Liver (tissue), 9 donors: ENCODE data around the gene PTGER2. TPM values are rescaled to one million over a fixed set of nuclear protein-coding genes. Genes with fewer than 3 reads are reported as not detected.

ENCODE experiments used
- DNase-seq: peaks from one replicate; pipeline ENCODE4 v3.0.0-alpha.2; 2017; ENCODE audit warnings: low spot score
- H3K27ac ChIP-seq, 2 donors: one replicate each; pipeline ENCODE4 v1.7.0; 2013; ENCODE audit warnings: inconsistent platforms in 2 of 2, low read length in 2 of 2, control low read depth in 1 of 2, low read depth in 1 of 2, mild to moderate bottlenecking in 1 of 2
- H3K27me3 ChIP-seq, 4 donors: one replicate each; pipeline versions ENCODE4 v1.6.1 to v1.7.0; 2013; ENCODE audit warnings: low read length in 3 of 4, inconsistent platforms in 1 of 4, mild to moderate bottlenecking in 1 of 4, moderate library complexity in 1 of 4; ENCODE audit not compliant: control insufficient read depth in 4 of 4, insufficient read depth in 4 of 4
- H3K36me3 ChIP-seq, 4 donors: one replicate each; pipeline versions ENCODE4 v1.6.1 to v1.7.0; 2013; ENCODE audit warnings: low read length in 3 of 4, mild to moderate bottlenecking in 3 of 4, low read depth in 1 of 4, moderate library complexity in 1 of 4; ENCODE audit not compliant: control insufficient read depth in 4 of 4, insufficient read depth in 3 of 4
- H3K4me1 ChIP-seq, 4 donors: one replicate each; pipeline versions ENCODE4 v1.6.1 to v1.7.0; 2013; ENCODE audit warnings: low read length in 3 of 4, mild to moderate bottlenecking in 3 of 4, moderate library complexity in 1 of 4; ENCODE audit not compliant: control insufficient read depth in 4 of 4, insufficient read depth in 4 of 4
- H3K4me3 ChIP-seq, 3 donors: one replicate each; pipeline versions ENCODE4 v1.6.1 to v1.7.0; 2013; ENCODE audit warnings: low read length in 3 of 3, control low read depth in 1 of 3, low read depth in 1 of 3, mild to moderate bottlenecking in 1 of 3
- H3K9ac ChIP-seq, 2 donors: one replicate each; pipeline ENCODE4 v1.7.0; 2013; ENCODE audit warnings: low read length in 2 of 2, mild to moderate bottlenecking in 2 of 2, moderate library complexity in 2 of 2, control low read depth in 1 of 2, low read depth in 1 of 2
- H3K9me3 ChIP-seq, 4 donors: one replicate each; pipeline versions ENCODE4 v1.6.1 to v1.7.0; 2013; ENCODE audit warnings: low read length in 3 of 4; ENCODE audit not compliant: control insufficient read depth in 4 of 4
- ATF3 ChIP-seq: IDR thresholded peaks from 2 replicates; pipeline ENCODE4 v1.6.1; 2016; ENCODE audit warnings: antibody characterized with exemption
- CTCF ChIP-seq: fragments of 150-350 bp; IDR thresholded peaks from 2 replicates; pipeline ENCODE4 v1.5.1; 2017; ENCODE audit warnings: improper control_type of control experiment, low read depth, low read length; ENCODE audit not compliant: missing input control
- EGR1 ChIP-seq, 2 donors: IDR thresholded peaks; 2 replicates each; pipeline ENCODE4 v1.6.1; 2016 to 2018; ENCODE audit warnings: antibody characterized with exemption in 2 of 2, low read depth in 2 of 2
- FOXA1 ChIP-seq: IDR thresholded peaks from 2 replicates; pipeline ENCODE4 v1.6.1; 2016; ENCODE audit warnings: antibody characterized with exemption
- FOXA2 ChIP-seq: IDR thresholded peaks from 2 replicates; pipeline ENCODE4 v1.6.1; 2016; ENCODE audit warnings: antibody characterized with exemption
- GABPA ChIP-seq, 2 donors: IDR thresholded peaks in 1 of 2; conservative IDR thresholded peaks in 1 of 2; 2 replicates each; pipeline ENCODE4 v1.6.1; 2016; ENCODE audit warnings: antibody characterized with exemption in 2 of 2, mild to moderate bottlenecking in 1 of 2, moderate library complexity in 1 of 2
- HNF4A ChIP-seq, 2 donors: conservative IDR thresholded peaks; 2 replicates each; pipeline ENCODE4 v1.6.1; 2016; ENCODE audit warnings: antibody characterized with exemption in 2 of 2, mild to moderate bottlenecking in 2 of 2
- HNF4G ChIP-seq: IDR thresholded peaks from 2 replicates; pipeline ENCODE4 v1.6.1; 2016; ENCODE audit warnings: antibody characterized with exemption
- JUND ChIP-seq, 2 donors: IDR thresholded peaks; 2 replicates each; pipeline ENCODE4 v1.6.1; 2016; ENCODE audit warnings: antibody characterized with exemption in 2 of 2
- MAX ChIP-seq: IDR thresholded peaks from 2 replicates; pipeline ENCODE4 v1.6.1; 2016; ENCODE audit warnings: antibody characterized with exemption
- NR2F2 ChIP-seq: IDR thresholded peaks from 2 replicates; pipeline ENCODE4 v1.6.1; 2016; ENCODE audit warnings: antibody characterized with exemption
- REST ChIP-seq: IDR thresholded peaks from 2 replicates; pipeline ENCODE4 v1.6.1; 2016; ENCODE audit warnings: antibody characterized with exemption, mild to moderate bottlenecking
- SP1 ChIP-seq: IDR thresholded peaks from 2 replicates; pipeline ENCODE4 v1.6.1; 2018; ENCODE audit warnings: antibody characterized with exemption, mild to moderate bottlenecking
- TAF1 ChIP-seq: conservative IDR thresholded peaks from 2 replicates; pipeline ENCODE4 v1.6.1; 2016; ENCODE audit warnings: antibody characterized with exemption, mild to moderate bottlenecking
- YY1 ChIP-seq: IDR thresholded peaks from 2 replicates; pipeline ENCODE4 v1.6.1; 2016; ENCODE audit warnings: antibody characterized with exemption, mild to moderate bottlenecking
- ZBTB33 ChIP-seq: IDR thresholded peaks from 2 replicates; pipeline ENCODE4 v1.6.1; 2016; ENCODE audit warnings: antibody characterized with exemption
- WGBS: extraction: QIAGEN DNeasy Blood & Tissue Kit; methylation state at CpG from one replicate; pipeline ENCODE4 v1.1.7; 2013; 5-methylcytosine and 5-hydroxymethylcytosine counted together
- polyA plus RNA-seq, 2 donors: library from polyadenylated mRNA; stranded (reverse) in 1 of 2; unstranded in 1 of 2; fragments of 200-250 nt in 1 of 2; fragments of >200 nt in 1 of 2; fragmentation: Nextera tagmentation in 1 of 2; extraction: Ambion mirVana in 1 of 2; gene quantifications; one replicate each; pipeline versions ENCODE4 v1.2.1 to v1.2.3, GENCODE V29; 2013 to 2015
- total RNA-seq, 2 donors: library from RNA; depleted of rRNA; stranded (reverse); fragments of >200 nt; gene quantifications; one replicate each; pipeline ENCODE4 v1.2.3, GENCODE V29; 2014
- donor health status: healthy.
- donor health status: healthy.
- donor health status: healthy.
- donor health status: healthy.
- donor health status: healthy.

PTGER2 gene
- total and polyA plus RNA-seq, 4 donors = 0.36 to 1.9 (median 0.81) TPM

GRCh38 chr14:52315355-52315718 lies 1.2 kb downstream of the PTGER2 start:
- 23% methylated on average over 11 of the region's 11 CpGs for WGBS
- Histone ChIP-seq H3K4me1 (peaks cover 8 to 24% (median 17%) of the 10 kb centered on the region in 4 donors), H3K9ac (no peak overlapping the region), H3K9me3 (no peaks in the 10 kb centered on the region), H3K36me3 (no peaks in the 10 kb centered on the region), H3K4me3 (peak overlapping the region; percentile 7 to 65 (median 51)), H3K27me3 (peaks cover 0 to 15% (median 3%) of the 10 kb centered on the region in 4 donors), H3K27ac (no peak overlapping the region)
- no peak for TF ChIP-seq HNF4A (conservative IDR thresholded peaks at IDR 0.05)
- TF ChIP-seq REST = no peak
- no peak for TF ChIP-seq FOXA1
- TF ChIP-seq FOXA2 = no peak
- no peak for DNase-seq

- Histone ChIP-seq H3K36me3 (no peaks in the 10 kb centered on the region), H3K9me3 (peaks cover 0 to 3% (median 2%) of the 10 kb centered on the region in 4 donors), H3K4me1 (peaks cover 8 to 22% (median 17%) of the 10 kb centered on the region in 4 donors), H3K27ac (no peak overlapping the region), H3K4me3 (no peak overlapping the region), H3K27me3 (peaks cover 0 to 15% (median 1%) of the 10 kb centered on the region in 4 donors), H3K9ac (no peak overlapping the region)
- no peak for TF ChIP-seq SP1
- no peak for TF ChIP-seq NR2F2
- no peak for TF ChIP-seq FOXA2
- TF ChIP-seq FOXA1 = no peak
- TF ChIP-seq CTCF = no peak
- DNase-seq = no peak
- WGBS = 71% methylated on average over 2 of the region's 2 CpGs
Measured at GRCh38 chr14:52318062-52318461, 4.0 kb downstream of the PTGER2 start.

GRCh38 chr14:52318826-52319645 lies 4.9 kb downstream of the PTGER2 start:
- Histone ChIP-seq H3K36me3 (no peaks in the 10 kb centered on the region), H3K9me3 (peaks cover 0 to 3% (median 2%) of the 10 kb centered on the region in 4 donors), H3K9ac (no peak overlapping the region), H3K27ac (no peak overlapping the region), H3K4me1 (peaks cover 4 to 13% (median 12%) of the 10 kb centered on the region in 4 donors), H3K4me3 (no peak overlapping the region), H3K27me3 (peaks cover 0 to 13% (median 0%) of the 10 kb centered on the region in 4 donors)
- 61% methylated on average over 5 of the region's 5 CpGs for WGBS
- DNase-seq = no peak
- TF ChIP-seq ZBTB33 = no peak
- no peak for TF ChIP-seq EGR1 (IDR thresholded peaks at IDR 0.05; ENCODE audit: low read depth in 2 of 2)
- no peak for TF ChIP-seq TAF1
- TF ChIP-seq FOXA2 = no peak
- no peak for TF ChIP-seq HNF4G
- TF ChIP-seq ATF3 = no peak
- no peak for TF ChIP-seq YY1
- TF ChIP-seq SP1 = no peak
- no peak for TF ChIP-seq MAX
- no peak for TF ChIP-seq JUND (IDR thresholded peaks at IDR 0.05)
- no peak for TF ChIP-seq NR2F2
- no peak for TF ChIP-seq GABPA (IDR thresholded peaks at IDR 0.05 in 1 of 2, conservative IDR thresholded peaks at IDR 0.05 in 1 of 2)
